HG03097 (cell line): ENCODE data around the gene POLRMT.

Experiments
- ATAC-seq: cut with Tn5 transposase; IDR thresholded peaks from one replicate; pipeline ENCODE4 v1.9.1; 2021; ENCODE audit not compliant: unreplicated experiment, low FRiP score

POLRMT gene

DNA sequence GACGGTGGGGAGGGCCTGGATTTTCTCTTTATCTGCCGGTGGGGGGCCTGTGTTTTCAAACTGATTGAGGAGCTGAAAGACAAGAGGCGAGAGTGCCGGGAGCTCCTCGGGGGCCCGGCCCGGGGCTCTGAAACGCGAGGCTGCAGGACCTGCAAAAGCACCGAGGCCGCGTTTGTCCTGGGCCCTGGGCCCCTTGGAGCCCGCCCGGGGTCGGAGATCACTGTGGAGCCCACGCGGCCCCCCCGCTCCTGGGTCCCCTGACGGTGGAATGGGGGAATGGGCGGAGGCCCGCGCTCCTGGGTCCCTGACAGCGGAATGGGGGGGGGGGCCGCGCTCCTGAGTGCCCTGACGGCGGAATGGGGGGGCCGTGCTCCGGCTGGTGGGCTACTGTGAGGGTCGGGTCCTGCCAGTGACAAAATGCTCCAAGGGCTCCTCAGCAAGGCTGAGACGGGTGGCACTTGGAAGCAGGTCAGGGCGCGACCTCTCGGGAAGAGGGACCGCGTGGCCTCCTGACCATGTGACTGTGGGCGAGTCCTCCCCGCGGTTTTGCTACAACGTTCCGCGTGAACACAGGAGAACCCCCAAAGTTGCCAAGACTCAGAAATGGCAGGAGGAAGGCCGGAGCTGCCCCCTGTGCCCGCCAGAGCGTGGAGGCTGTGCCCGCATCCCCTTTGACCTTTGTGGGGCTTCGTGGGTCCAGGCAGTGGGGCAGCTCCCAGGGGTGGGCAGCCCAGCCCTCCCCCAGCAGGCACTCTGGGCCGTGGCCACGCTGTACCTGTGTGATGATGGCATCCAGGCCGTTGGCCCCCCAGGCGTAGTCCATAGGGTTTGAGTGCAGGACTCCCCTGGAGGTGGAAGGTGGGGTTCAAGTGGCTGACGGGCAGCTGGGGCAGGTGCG is 15.8 kb upstream of the POLRMT start:
- no peak for ATAC-seq

DNA sequence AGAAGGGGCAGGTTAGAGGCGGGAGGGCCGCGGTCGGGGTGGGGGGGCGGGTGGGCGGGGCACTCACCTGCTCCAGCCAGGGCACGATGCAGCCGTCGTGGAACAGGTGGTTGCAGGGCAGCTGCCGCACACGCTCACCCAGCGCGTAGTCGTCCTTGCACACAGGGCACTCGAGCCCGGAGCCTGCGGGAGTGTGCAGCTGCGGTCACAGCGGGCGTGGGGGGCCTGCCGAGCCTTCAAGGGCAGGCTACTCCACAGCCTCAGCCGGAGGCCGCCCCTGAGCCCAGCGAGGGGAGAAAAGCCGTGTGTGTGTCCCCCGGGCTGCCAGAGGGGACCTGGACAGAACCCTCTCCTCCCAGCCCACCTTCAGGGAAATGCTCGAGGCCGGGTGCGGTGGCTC is 15.0 kb upstream of the POLRMT start:
- no peak for ATAC-seq

- ATAC-seq = no peak
Measured at GRCh38 chr19:647566-648284, 14.4 kb upstream of the POLRMT start.

GRCh38 chr19:646779-647565 is 13.6 kb upstream of the POLRMT start:
- ATAC-seq = no peak

DNA sequence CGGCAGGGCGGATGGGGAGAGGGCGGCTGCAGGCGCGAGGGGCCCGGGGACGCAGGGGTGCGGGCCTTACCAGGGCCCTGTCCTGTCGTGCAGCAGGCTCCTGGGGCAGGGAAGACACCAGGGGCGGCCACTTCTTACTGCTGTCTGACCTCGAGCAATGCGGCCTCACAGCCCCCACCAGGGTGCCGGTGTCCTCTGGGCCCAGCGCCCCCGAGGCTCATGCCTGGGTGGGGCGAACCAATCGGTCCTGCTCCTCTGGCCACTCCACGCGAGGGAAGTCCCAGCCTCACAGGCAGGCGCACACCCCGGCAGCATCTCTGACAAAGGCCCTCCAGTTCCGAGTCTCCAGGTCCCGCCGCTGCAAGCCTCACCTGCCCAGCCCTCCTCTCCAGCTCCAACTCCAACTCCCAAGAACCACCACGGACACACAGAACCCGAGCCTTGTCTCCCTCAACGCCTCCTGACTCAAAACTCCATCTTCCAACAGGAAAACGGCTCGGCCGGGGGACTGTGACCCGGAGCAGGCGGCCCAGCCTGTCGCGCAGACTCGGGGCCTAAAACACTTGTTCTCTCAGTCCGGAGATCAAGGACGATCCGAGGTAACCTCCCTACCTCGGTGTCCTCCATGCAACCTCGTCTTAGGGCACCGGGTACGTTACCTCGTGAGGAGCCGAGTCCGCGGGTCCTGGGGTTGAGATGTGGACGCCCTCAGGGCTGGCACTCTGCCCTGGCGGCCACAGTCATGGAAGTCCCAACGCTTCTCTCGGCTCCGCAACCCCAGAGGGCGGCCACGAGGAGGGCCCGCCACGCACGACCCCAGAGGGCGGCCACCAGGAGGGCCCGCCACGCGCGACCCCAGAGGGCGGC is 12.8 kb upstream of the POLRMT start:
- ATAC-seq = no peak

- ATAC-seq = no peak
Measured at GRCh38 chr19:644789-645188, 11.5 kb upstream of the POLRMT start.

DNA sequence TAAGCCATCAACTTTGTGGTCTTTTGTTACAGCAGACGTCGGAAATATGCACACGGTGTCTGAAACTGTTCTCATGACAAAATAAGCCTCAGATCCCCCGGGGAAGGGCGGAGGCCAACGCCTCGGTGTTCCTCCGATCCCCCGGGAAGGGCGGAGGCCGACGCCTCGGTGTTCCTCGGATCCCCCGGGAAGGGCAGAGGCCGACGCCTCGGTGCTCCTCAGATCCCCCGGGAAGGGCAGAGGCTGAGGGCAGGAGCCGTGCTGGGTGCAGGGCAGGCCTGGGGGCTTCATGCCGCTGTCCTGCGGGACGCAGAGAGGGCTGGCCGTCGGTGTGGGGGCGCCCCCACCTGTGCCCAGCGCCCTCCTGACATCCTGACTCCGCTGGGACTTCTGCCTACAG is 11.0 kb upstream of the POLRMT start:
- no peak for ATAC-seq

DNA sequence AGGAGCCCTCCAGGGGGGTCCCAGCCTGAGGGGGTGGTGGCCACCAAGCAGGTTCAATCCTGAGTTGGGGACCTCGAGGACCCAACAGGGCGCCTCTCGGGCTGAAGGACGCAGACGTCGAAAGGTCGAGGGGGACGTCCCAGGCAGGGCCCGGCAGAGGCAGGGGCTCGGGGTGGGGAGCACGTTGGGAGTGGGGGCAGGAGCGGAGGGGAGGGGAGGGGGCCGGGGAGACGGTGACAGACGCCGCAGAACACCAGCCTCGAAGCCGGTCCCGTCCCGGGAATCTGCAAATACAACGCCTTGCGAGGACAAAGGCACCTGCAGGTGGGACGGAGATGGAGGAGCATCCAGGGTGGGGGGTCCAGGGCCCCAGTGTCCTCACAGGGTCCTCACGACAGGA is 10.4 kb upstream of the POLRMT start:
- ATAC-seq = no peak

DNA sequence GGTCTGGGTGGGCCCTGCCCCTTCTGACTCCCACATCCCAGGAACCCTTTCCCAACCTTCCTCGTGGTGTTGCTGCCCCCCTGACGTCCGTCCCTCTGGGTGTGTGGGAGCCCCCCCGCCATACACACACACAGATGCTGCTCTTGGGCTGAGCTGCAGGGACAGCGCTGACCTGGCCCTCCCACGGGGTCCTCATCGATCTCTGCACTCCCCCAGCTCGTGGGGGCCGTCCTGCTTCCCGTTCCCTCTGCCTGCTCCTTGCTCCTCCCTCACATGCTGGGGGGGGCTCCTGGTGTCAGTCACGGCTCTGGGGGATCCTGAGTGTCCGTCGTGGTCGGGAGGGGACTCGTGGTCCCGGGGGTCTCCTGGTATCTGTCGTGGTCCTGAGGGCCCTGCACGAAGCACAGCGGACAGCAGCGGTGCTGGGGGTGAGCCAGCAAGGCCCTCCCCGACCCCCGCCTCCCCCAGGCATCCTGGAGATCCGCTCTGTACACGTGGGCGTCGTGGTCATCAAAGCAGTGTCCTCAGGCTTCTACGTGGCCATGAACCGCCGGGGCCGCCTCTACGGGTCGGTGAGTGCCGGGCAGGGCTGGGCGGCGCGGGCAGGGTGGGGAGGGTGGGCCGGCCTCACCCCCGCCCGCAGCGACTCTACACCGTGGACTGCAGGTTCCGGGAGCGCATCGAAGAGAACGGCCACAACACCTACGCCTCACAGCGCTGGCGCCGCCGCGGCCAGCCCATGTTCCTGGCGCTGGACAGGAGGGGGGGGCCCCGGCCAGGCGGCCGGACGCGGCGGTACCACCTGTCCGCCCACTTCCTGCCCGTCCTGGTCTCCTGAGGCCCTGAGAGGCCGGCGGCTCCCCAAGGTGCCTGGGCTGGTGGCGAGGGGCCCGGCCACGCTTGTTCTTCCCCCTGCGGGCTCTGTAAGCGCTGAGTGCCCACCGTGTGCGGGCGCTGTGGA is 9.7 kb upstream of the POLRMT start:
- ATAC-seq = no peak

DNA sequence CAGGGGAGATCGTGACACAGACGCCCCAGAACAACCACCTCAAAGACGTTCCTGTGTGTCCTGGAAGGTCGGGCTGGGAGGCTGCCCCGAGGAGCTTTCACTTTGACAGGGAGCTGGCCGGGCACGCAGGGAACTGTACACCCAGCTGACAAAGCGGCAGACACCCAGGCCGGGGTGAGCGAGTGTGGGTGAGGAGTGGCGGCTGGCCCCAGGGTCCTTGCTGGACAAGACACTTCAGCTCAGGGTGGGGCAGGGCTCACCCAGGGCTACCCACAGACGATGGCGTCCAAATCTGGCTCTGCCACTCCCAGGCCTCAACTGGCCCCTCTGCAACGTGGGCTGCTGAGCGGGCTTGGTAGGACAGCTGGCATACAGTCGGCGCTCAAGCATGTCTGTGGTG is 8.4 kb upstream of the POLRMT start:
- ATAC-seq = no peak

- ATAC-seq = no peak
Measured at GRCh38 chr19:640606-641189, 7.4 kb upstream of the POLRMT start.

DNA sequence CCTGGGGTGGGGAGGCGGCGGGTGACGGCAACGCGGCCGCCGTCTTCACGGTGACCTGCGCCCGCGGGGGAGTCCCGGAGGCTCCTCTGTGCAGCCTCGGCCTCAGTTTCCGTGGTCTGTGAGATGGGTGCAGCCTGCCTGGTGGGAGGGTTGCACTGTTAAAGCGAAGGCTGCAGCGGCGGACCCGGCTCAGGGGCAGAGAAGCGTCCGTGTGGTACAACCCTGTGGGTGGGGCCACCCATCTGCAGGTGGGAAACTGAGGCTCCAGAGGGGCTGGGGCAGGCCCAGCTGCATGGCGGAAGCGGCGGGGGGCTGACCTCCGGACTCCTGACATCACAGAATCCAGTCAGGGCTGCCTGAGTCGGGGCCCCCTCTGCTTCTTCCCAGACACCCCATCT is 6.8 kb upstream of the POLRMT start:
- ATAC-seq = no peak

DNA sequence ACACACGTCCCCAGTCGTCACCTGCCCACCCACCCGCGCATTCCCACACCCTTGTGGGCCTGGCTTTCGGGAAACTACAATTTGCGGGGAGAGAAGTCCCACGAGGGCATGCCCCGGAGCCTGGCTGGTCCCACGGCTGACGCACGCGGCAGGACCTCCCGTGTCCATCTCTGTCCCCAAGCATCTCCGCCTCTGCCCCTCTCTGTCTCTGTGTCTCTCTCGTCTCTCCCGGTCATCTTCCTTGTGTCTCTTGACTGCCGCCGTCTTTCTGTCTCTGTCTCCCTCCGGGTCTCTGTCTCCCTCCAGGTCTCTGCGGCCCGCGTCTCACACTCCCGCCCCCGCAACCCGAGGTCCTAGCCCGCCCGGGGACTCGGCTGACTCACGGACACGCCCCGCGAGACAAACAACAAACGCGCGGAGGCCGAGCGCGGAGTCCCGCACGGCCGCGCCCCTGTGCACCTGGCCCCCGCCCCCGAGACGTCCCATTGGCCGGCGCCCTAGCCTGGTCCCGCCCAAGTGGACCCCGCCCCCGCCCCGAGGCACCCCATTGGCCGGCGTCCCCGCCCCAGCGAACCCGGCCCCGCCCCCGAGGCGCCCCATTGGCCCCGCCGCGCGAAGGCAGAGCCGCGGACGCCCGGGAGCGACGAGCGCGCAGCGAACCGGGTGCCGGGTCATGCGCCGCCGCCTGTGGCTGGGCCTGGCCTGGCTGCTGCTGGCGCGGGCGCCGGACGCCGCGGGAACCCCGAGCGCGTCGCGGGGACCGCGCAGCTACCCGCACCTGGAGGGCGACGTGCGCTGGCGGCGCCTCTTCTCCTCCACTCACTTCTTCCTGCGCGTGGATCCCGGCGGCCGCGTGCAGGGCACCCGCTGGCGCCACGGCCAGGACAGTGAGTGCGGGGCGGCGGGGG is 6.2 kb upstream of the POLRMT start, which contains the start of gene FGF22:
TSS of gene FGF22 (plus strand) at position 627 of the 908 bp plus-strand sequence. CDS start at position 674, 47 bp downstream.
- no peak for ATAC-seq

DNA sequence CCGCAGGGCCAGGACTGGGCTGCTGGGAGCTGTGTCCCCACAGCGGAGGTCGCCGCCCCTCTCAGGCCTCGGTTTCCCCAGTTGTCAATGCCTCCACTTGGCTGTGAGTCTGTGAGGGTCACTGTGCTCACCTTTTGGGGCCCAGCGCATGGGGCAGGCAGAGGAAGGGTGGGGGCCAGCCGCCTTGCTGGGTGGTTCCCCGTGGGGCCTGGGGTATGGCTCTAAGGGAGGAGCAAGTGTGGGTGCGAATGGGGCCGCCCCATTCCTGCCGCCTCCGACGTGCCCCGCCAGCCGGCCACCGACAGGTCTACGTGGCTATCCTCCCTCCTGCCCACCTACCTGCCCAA is 5.5 kb upstream of the POLRMT start:
- no peak for ATAC-seq

- no peak for ATAC-seq
Measured at GRCh38 chr19:634975-635652, 1.8 kb upstream of the POLRMT start.

DNA sequence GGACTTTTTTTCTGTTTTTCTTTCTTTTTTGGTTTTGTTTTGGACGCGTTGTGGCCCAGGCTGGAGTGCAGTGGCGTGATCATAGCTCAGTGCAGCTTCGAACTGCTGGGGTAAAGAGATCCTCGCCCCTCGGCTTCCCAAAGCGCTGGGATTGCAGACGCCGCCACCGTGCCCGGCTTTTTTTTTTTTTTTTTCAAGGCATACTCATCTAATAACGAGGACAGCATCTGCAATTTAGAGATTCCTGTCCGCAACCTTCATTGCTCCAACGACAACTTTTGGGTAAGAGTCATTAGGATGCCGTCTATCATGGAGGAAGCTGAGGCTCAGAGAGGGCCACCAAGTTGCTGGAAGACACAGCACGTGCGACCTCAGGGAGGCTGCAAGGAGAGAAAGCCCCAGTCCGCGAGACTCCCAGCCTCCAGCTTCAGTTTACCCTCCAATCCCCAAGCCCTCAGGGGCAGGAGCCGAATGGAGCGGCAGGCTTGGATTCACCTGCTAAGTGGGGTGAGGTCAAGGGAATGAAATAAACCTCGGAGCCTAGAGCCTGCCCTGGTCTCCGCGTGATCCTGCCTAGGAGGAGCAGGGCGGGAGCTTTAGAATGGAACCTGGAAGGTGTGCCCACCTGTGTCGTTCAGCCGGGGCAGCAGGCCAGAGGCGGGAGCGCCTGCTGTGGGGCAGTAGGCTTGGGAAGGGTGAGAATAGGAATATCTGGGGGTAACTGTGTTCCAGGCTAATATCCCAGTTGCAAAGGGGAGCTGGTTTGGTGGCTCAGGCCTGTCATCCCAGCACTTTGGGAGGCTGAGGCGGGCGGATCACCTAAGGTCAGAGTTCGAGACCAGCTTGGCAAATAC is 676 bp upstream of the POLRMT start:
- no peak for ATAC-seq
